ENCODE data around the gene PTPRZ1.

- TF ChIP-seq, protein P1, sequence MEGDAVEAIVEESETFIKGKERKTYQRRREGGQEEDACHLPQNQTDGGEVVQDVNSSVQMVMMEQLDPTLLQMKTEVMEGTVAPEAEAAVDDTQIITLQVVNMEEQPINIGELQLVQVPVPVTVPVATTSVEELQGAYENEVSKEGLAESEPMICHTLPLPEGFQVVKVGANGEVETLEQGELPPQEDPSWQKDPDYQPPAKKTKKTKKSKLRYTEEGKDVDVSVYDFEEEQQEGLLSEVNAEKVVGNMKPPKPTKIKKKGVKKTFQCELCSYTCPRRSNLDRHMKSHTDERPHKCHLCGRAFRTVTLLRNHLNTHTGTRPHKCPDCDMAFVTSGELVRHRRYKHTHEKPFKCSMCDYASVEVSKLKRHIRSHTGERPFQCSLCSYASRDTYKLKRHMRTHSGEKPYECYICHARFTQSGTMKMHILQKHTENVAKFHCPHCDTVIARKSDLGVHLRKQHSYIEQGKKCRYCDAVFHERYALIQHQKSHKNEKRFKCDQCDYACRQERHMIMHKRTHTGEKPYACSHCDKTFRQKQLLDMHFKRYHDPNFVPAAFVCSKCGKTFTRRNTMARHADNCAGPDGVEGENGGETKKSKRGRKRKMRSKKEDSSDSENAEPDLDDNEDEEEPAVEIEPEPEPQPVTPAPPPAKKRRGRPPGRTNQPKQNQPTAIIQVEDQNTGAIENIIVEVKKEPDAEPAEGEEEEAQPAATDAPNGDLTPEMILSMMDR (IDR thresholded peaks at IDR 0.05), result no peak
- TF ChIP-seq EP300 (IDR thresholded peaks at IDR 0.05), result no peak
Measured at GRCh38 chr7:121945066-121945465, 72.1 kb downstream of the PTPRZ1 start.
